ACC112 (cell line): ENCODE data around the gene DYNLT4.
"Not testable (repeated sequence)": the region's sequence is repeated elsewhere in the genome, so short reads cannot be mapped to it uniquely, and the experiment has no call there.

Experiments
- H2AFZ ChIP-seq: fragments of 200-600 bp; sonication (generic); one replicate; pipeline ENCODE4 v1.6.0; 2017; ENCODE audit warnings: antibody characterized with exemption, low read length; ENCODE audit not compliant: unreplicated experiment
- H3K27ac ChIP-seq: fragments of 200-600 bp; sonication (generic); 2 replicates; pipeline ENCODE4 v1.5.1; 2014; ENCODE audit warnings: low read depth, mild to moderate bottlenecking, antibody characterized with exemption, low read length, moderate library complexity
- H3K27me3 ChIP-seq: fragments of 200-600 bp; sonication (generic); 2 replicates; pipeline ENCODE4 v1.6.1; 2014; ENCODE audit warnings: mild to moderate bottlenecking, antibody characterized with exemption, low read length, moderate library complexity, mixed read lengths; ENCODE audit not compliant: insufficient read depth
- H3K36me3 ChIP-seq: fragments of 200-600 bp; sonication (generic); 2 replicates; pipeline ENCODE4 v1.6.1; 2016; ENCODE audit warnings: mild to moderate bottlenecking, antibody characterized with exemption, low read length, moderate library complexity, mixed read lengths; ENCODE audit not compliant: insufficient read depth
- H3K4me1 ChIP-seq: fragments of 200-600 bp; sonication (generic); one replicate; pipeline ENCODE4 v1.6.1; 2016; ENCODE audit warnings: low read length, mixed read lengths; ENCODE audit not compliant: insufficient read depth, unreplicated experiment, control insufficient read depth
- H3K4me3 ChIP-seq: fragments of 200-600 bp; sonication (generic); 2 replicates; pipeline ENCODE4 v1.5.1; 2014; ENCODE audit warnings: mild to moderate bottlenecking, low read depth, low read length
- H3K79me2 ChIP-seq: fragments of 200-600 bp; sonication (generic); one replicate; pipeline ENCODE4 v1.6.0; 2016; ENCODE audit warnings: low read length; ENCODE audit not compliant: control insufficient read depth, unreplicated experiment, insufficient read depth

DYNLT4 gene

GRCh38 chr1:44776730-44777068 lies 30.5 kb downstream of the DYNLT4 start:
- H3K36me3 ChIP-seq, result peaks cover 27% of the 10 kb centered on the region; the same call in 1 of the 2 replicates
- H3K79me2 ChIP-seq, result peaks cover 45% of the 10 kb centered on the region

GRCh38 chr1:44775930-44776729 lies 31.0 kb downstream of the DYNLT4 start:
- no peak overlapping the region for H2AFZ ChIP-seq
- peak overlapping the region; percentile 78 for H3K27ac ChIP-seq
- H3K36me3 ChIP-seq, result peaks cover 27% of the 10 kb centered on the region; the same call in 1 of the 2 replicates

More at GRCh38 chr1:44776730-44777068, 30.5 kb downstream of the DYNLT4 start:
- Histone ChIP-seq H3K27ac (peak overlapping the region; percentile 78; the same call in 1 of the 2 replicates), H3K4me3 (peak overlapping the region; percentile 87), H2AFZ (no peak overlapping the region), H3K4me1 (peaks cover 12% of the 10 kb centered on the region), H3K27me3 (no peaks in the 10 kb centered on the region)

GRCh38 chr1:44775078-44775929 lies 31.8 kb downstream of the DYNLT4 start, which contains the start of gene RPS8:
Gene RPS8, plus strand, starts transcription at chr1:44775540. Its CDS starts 57 bp downstream, at chr1:44775597.
- H3K27ac ChIP-seq, result peak within 1 kb of the TSS; percentile 78
- peaks cover 45% of the 10 kb centered on the region for H3K79me2 ChIP-seq
- no peaks in the 10 kb centered on the region for H3K27me3 ChIP-seq

More at GRCh38 chr1:44775930-44776729, 31.0 kb downstream of the DYNLT4 start:
- Histone ChIP-seq H3K27me3 (no peaks in the 10 kb centered on the region), H3K4me1 (peaks cover 12% of the 10 kb centered on the region), H3K79me2 (peaks cover 45% of the 10 kb centered on the region), H3K4me3 (peak overlapping the region; percentile 87)

GRCh38 chr1:44766421-44766820 lies 40.7 kb downstream of the DYNLT4 start:
- peaks cover 15% of the 10 kb centered on the region; the same call in 1 of the 2 replicates for H3K36me3 ChIP-seq
- H3K27me3 ChIP-seq, H3K79me2 ChIP-seq, H3K4me1 ChIP-seq, H2AFZ ChIP-seq, H3K27ac ChIP-seq, H3K4me3 ChIP-seq: not testable (repeated sequence)

More at GRCh38 chr1:44775078-44775929, 31.8 kb downstream of the DYNLT4 start, which contains the start of gene RPS8:
- peaks cover 12% of the 10 kb centered on the region for H3K4me1 ChIP-seq
- peak within 1 kb of the TSS; percentile 87 for H3K4me3 ChIP-seq
- peaks cover 27% of the 10 kb centered on the region; the same call in 1 of the 2 replicates for H3K36me3 ChIP-seq
- H2AFZ ChIP-seq, result peak within 1 kb of the TSS; percentile 53

GRCh38 chr1:44760876-44761275 lies 46.3 kb downstream of the DYNLT4 start:
- Histone ChIP-seq H3K36me3 (peaks cover 14% of the 10 kb centered on the region), H3K4me3 (no peak overlapping the region), H3K27ac (no peak overlapping the region), H3K27me3 (no peaks in the 10 kb centered on the region), H3K79me2 (no peaks in the 10 kb centered on the region), H3K4me1 (no peaks in the 10 kb centered on the region), H2AFZ (no peak overlapping the region)

- H2AFZ ChIP-seq, result no peak overlapping the region
- H3K79me2 ChIP-seq, result no peaks in the 10 kb centered on the region
- H3K36me3 ChIP-seq, result peaks cover 14% of the 10 kb centered on the region
- no peak overlapping the region for H3K27ac ChIP-seq
- no peaks in the 10 kb centered on the region for H3K4me1 ChIP-seq
- no peak overlapping the region for H3K4me3 ChIP-seq
- no peaks in the 10 kb centered on the region for H3K27me3 ChIP-seq
These were observed 48.1 kb downstream of the DYNLT4 start for GRCh38 chr1:44759077-44759476.

GRCh38 chr1:44757420-44757819 lies 49.7 kb downstream of the DYNLT4 start:
- H3K27ac ChIP-seq, result no peak overlapping the region

More at GRCh38 chr1:44757420-44757819, 49.7 kb downstream of the DYNLT4 start:
- Histone ChIP-seq H3K27me3 (no peaks in the 10 kb centered on the region), H3K4me1 (no peaks in the 10 kb centered on the region), H3K79me2 (no peaks in the 10 kb centered on the region), H3K36me3 (peaks cover 17% of the 10 kb centered on the region), H3K4me3 (no peak overlapping the region), H2AFZ (no peak overlapping the region)
